RWPE2 (cell line): Measurements from ENCODE around the gene GALNT17.
"Not testable (repeated sequence)": the region's sequence is repeated elsewhere in the genome, so short reads cannot be mapped to it uniquely, and the experiment has no call there.

Experiments used
- ATAC-seq: fragments of 200-7000 bp; cut with Tn5 transposase; 3 replicates; pipeline ENCODE4 v1.9.1; 2021; ENCODE audit warnings: low read depth
- DNase-seq: peaks from one replicate; pipeline ENCODE4 v3.0.0-alpha.2; 2020; ENCODE audit warnings: low spot score
- H3K27ac ChIP-seq: fragments of 450-650 bp; 2 replicates; pipeline ENCODE4 v1.5.1; 2017; ENCODE audit warnings: mild to moderate bottlenecking; ENCODE audit not compliant: poor library complexity, severe bottlenecking
- H3K27me3 ChIP-seq: fragments of 250-450 bp; sonication (Bioruptor Pico); 2 replicates; pipeline ENCODE4 v1.5.1; 2021; ENCODE audit warnings: mild to moderate bottlenecking, moderate library complexity; ENCODE audit not compliant: insufficient read depth, poor library complexity, severe bottlenecking
- H3K36me3 ChIP-seq: fragments of 250-450 bp; sonication (Bioruptor Pico); 2 replicates; pipeline ENCODE4 v1.5.1; 2020; ENCODE audit warnings: low read depth, mild to moderate bottlenecking, moderate library complexity
- H3K4me1 ChIP-seq: fragments of 250-450 bp; sonication (Bioruptor Pico); 2 replicates; pipeline ENCODE4 v1.5.1; 2021; ENCODE audit warnings: mild to moderate bottlenecking, moderate library complexity; ENCODE audit not compliant: insufficient read depth, poor library complexity, severe bottlenecking
- H3K4me3 ChIP-seq: fragments of 250-450 bp; sonication (Bioruptor Pico); 2 replicates; pipeline ENCODE4 v1.5.1; 2021; ENCODE audit warnings: mild to moderate bottlenecking, moderate library complexity; ENCODE audit not compliant: severe bottlenecking
- H3K9me3 ChIP-seq: fragments of 250-450 bp; sonication (Bioruptor Pico); 2 replicates; pipeline ENCODE4 v1.5.1; 2021; ENCODE audit warnings: mild to moderate bottlenecking, moderate library complexity; ENCODE audit not compliant: severe bottlenecking
- TF ChIP-seq, protein P1 (sequence below): fragments of 450-650 bp; IDR thresholded peaks from one replicate; pipeline ENCODE4 v1.5.1; 2017; ENCODE audit warnings: mild to moderate bottlenecking, moderate library complexity; ENCODE audit not compliant: poor library complexity, severe bottlenecking

Gene GALNT17

DNA sequence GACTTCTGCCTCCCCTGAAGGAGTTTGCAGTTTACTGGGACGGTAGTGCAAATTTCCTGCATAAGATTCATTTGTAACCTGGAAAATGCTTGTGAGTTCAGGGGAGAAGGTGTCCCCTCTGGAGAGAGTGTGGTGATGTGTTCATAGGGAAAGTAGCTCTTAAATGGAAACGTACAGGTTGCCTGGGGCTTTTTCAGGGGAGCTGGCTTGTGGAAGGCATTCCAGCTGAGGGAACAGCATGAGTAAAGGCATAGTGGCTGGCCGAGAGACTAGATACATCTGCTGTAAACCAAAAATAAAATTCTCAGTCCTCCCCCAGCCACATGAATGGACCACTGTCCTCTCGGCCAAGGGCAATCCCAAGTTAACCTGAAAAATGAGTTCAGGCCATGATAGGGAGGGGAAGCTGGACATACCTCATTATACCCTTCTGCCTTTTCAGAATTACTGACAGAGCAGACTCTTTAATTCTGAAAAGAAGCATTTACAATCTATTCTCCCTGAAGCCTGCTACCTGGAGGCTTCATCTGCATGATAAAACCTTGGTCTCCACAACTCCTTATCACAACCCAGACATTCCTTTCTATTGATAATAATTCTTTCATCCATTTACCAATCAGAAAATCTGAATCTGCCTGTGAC is 123.7 kb downstream of the GALNT17 start:
- no peak for ATAC-seq
- H3K27me3 ChIP-seq, result no peaks in the 10 kb centered on the region
- TF ChIP-seq, protein P1, sequence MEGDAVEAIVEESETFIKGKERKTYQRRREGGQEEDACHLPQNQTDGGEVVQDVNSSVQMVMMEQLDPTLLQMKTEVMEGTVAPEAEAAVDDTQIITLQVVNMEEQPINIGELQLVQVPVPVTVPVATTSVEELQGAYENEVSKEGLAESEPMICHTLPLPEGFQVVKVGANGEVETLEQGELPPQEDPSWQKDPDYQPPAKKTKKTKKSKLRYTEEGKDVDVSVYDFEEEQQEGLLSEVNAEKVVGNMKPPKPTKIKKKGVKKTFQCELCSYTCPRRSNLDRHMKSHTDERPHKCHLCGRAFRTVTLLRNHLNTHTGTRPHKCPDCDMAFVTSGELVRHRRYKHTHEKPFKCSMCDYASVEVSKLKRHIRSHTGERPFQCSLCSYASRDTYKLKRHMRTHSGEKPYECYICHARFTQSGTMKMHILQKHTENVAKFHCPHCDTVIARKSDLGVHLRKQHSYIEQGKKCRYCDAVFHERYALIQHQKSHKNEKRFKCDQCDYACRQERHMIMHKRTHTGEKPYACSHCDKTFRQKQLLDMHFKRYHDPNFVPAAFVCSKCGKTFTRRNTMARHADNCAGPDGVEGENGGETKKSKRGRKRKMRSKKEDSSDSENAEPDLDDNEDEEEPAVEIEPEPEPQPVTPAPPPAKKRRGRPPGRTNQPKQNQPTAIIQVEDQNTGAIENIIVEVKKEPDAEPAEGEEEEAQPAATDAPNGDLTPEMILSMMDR, result no peak
- H3K4me3 ChIP-seq, result no peak overlapping the region
- no peak overlapping the region for H3K27ac ChIP-seq
- no peaks in the 10 kb centered on the region for H3K4me1 ChIP-seq
- H3K9me3 ChIP-seq, result peaks cover 4% of the 10 kb centered on the region
- no peaks in the 10 kb centered on the region for H3K36me3 ChIP-seq
- DNase-seq, result no peak

DNA sequence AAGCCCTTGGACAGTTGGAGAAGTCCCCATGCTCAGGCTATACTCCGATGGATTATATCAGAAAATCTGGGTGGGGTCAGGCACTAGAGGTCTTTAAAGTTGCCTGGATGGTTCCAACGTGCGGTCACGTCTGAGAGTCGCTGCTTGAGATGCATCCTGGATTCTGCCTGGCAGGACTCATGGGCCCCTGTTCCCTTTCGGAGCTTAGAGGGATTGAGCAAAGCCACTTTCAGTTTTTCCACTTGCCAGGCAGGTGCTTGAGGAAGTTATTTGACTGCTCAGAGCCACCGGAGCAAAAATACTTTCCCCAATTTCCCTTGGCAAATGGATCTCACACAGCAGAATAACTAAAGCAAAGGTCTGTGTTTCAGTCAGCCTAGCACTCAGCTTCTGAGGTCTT is 129.1 kb downstream of the GALNT17 start:
- Histone ChIP-seq H3K9me3 (no peaks in the 10 kb centered on the region), H3K36me3 (no peaks in the 10 kb centered on the region), H3K4me3 (no peak overlapping the region), H3K27ac (no peak overlapping the region), H3K4me1 (no peaks in the 10 kb centered on the region), H3K27me3 (no peaks in the 10 kb centered on the region)
- DNase-seq, result no peak
- ATAC-seq, result no peak
- TF ChIP-seq, protein P1, result no peak

DNA sequence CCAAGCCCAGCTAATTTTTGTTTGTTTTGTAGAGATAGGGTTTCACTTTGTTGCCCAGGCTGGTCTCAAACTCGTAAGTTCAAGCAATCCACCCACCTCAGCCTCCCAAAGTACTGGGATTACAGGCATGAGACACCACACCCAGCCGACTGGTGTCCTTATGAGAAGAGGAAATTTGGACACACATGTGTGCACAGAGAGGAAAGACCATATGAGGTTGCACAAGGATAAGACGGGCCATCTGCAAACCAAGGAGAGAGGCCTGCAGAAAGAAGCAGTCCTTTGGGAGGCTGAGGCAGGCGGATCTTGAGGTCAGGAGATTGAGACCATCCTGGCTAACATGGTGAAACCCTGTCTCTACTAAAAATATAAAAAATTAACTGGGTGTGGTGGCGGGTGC is 130.9 kb downstream of the GALNT17 start:
- H3K4me3 ChIP-seq, H3K27ac ChIP-seq, ATAC-seq, H3K4me1 ChIP-seq, DNase-seq, H3K9me3 ChIP-seq, H3K36me3 ChIP-seq, H3K27me3 ChIP-seq: not testable (repeated sequence)

DNA sequence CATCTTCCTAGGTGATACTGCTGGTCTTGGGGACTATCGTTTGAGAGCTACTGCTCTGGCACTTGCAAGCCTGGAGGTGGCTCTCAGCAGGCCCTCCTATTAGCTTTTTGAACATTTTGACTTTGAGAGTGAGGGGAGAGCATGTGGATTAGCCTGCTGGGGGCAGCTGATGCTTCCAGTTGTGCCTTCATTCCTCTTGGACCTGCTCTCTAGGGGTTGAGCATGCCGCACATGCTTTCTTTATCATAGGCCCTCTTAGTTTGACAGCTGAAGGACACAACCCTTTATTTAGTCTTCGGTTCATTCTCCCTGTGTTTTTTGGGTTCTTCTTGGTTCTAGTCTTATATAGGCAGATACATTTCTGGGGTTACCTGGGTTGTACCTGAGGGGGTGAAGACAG is 132.1 kb downstream of the GALNT17 start:
- Histone ChIP-seq H3K36me3 (no peaks in the 10 kb centered on the region), H3K4me1 (no peaks in the 10 kb centered on the region), H3K27me3 (no peaks in the 10 kb centered on the region), H3K4me3 (no peak overlapping the region), H3K27ac (no peak overlapping the region), H3K9me3 (no peaks in the 10 kb centered on the region)
- TF ChIP-seq, protein P1, result no peak
- ATAC-seq (no peak), DNase-seq (no peak)

DNA sequence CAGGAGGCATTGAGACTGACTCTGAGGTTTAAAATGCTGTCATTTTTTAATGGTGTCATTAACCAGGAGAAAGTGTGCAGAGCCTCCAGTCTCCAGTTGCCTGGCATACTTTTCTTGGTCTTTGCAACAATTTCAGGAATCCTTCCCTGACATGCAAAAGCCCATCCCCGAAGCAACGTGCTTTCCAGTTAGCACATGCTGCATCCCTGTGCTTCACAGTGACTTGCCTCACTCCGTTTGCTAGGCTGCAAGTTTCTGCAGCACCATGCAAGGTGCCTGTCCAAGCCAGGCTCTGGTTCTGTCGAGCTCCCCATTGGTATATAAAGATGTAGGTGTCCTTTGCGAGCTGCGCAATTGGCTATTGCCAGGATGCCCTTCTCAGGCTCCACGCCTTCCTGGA is 135.0 kb downstream of the GALNT17 start:
- Histone ChIP-seq H3K27ac (no peak overlapping the region), H3K36me3 (no peaks in the 10 kb centered on the region), H3K4me3 (no peak overlapping the region), H3K9me3 (no peaks in the 10 kb centered on the region), H3K27me3 (no peaks in the 10 kb centered on the region), H3K4me1 (no peaks in the 10 kb centered on the region)
- TF ChIP-seq, protein P1, result no peak
- DNase-seq (no peak), ATAC-seq (no peak)
